ENCODE results near the gene GPC1.

GPC1 gene

GRCh38 chr2:240443891-240444301, 8.4 kb downstream of the GPC1 start:
- no peak for TF ChIP-seq CTCF (IDR thresholded peaks at IDR 0.05)
- Histone ChIP-seq H3K36me3 (no peaks in the 10 kb centered on the region), H3K4me1 (ENCODE audit: control insufficient read depth in 1 of 2, insufficient read depth in 1 of 2, low read depth in 1 of 2, low read length in 1 of 2) (no peaks in the 10 kb centered on the region)

GRCh38 chr2:240444464-240444863, 9.0 kb downstream of the GPC1 start:
- TF ChIP-seq CTCF (IDR thresholded peaks at IDR 0.05): no peak
- H3K27ac ChIP-seq: no peak overlapping the region
- no peak overlapping the region for H3K4me3 ChIP-seq (ENCODE audit: low read depth in 1 of 2, low read length in 1 of 2)
- H3K27me3 ChIP-seq: peaks cover 17% of the 10 kb centered on the region
- H3K9me3 ChIP-seq: no peaks in the 10 kb centered on the region
- no peaks in the 10 kb centered on the region for H3K36me3 ChIP-seq
- no peaks in the 10 kb centered on the region for H3K4me1 ChIP-seq (ENCODE audit: control insufficient read depth in 1 of 2, insufficient read depth in 1 of 2, low read depth in 1 of 2, low read length in 1 of 2)

More at GRCh38 chr2:240443891-240444301, 8.4 kb downstream of the GPC1 start:
- Histone ChIP-seq H3K9me3 (no peaks in the 10 kb centered on the region), H3K27ac (no peak overlapping the region), H3K4me3 (ENCODE audit: low read depth in 1 of 2, low read length in 1 of 2) (no peak overlapping the region), H3K27me3 (peaks cover 11% of the 10 kb centered on the region)

GRCh38 chr2:240445961-240446663, 10.6 kb downstream of the GPC1 start:
- no peak for TF ChIP-seq CTCF (IDR thresholded peaks at IDR 0.05)
- Histone ChIP-seq H3K4me3 (ENCODE audit: low read depth in 1 of 2, low read length in 1 of 2) (no peak overlapping the region), H3K9me3 (no peaks in the 10 kb centered on the region), H3K27ac (no peak overlapping the region), H3K36me3 (no peaks in the 10 kb centered on the region), H3K4me1 (ENCODE audit: control insufficient read depth in 1 of 2, insufficient read depth in 1 of 2, low read depth in 1 of 2, low read length in 1 of 2) (no peaks in the 10 kb centered on the region), H3K27me3 (peaks cover 34% of the 10 kb centered on the region)

- TF ChIP-seq CTCF (IDR thresholded peaks at IDR 0.05): no peak
- H3K4me3 ChIP-seq (ENCODE audit: low read depth in 1 of 2, low read length in 1 of 2): no peak overlapping the region
- no peaks in the 10 kb centered on the region for H3K9me3 ChIP-seq
- peaks cover 40% of the 10 kb centered on the region for H3K27me3 ChIP-seq
- H3K4me1 ChIP-seq (ENCODE audit: control insufficient read depth in 1 of 2, insufficient read depth in 1 of 2, low read depth in 1 of 2, low read length in 1 of 2): no peaks in the 10 kb centered on the region
- H3K36me3 ChIP-seq: no peaks in the 10 kb centered on the region
- no peak overlapping the region for H3K27ac ChIP-seq
These were observed 11.3 kb downstream of the GPC1 start for GRCh38 chr2:240446664-240447175.

- TF ChIP-seq CTCF (IDR thresholded peaks at IDR 0.05): no peak
- Histone ChIP-seq H3K27me3 (peaks cover 46% of the 10 kb centered on the region), H3K4me1 (ENCODE audit: control insufficient read depth in 1 of 2, insufficient read depth in 1 of 2, low read depth in 1 of 2, low read length in 1 of 2) (no peaks in the 10 kb centered on the region), H3K4me3 (ENCODE audit: low read depth in 1 of 2, low read length in 1 of 2) (no peak overlapping the region), H3K27ac (no peak overlapping the region), H3K36me3 (no peaks in the 10 kb centered on the region), H3K9me3 (no peaks in the 10 kb centered on the region)
These were observed 11.9 kb downstream of the GPC1 start for GRCh38 chr2:240447331-240447730.
